ENCODE measurements around the gene KIF6.
"Not testable (repeated sequence)": the region's sequence is repeated elsewhere in the genome, so short reads cannot be mapped to it uniquely, and the experiment has no call there.

KIF6 gene

GRCh38 chr6:39714802-39715201 lies 10.4 kb downstream of the KIF6 start:
- no peak for DNase-seq (ENCODE audit: low spot score)

GRCh38 chr6:39707962-39708683 lies 17.1 kb downstream of the KIF6 start:
- no peak for DNase-seq (ENCODE audit: low spot score)

- no peak for DNase-seq (ENCODE audit: low spot score)
Observed at GRCh38 chr6:39706819-39707335, 18.3 kb downstream of the KIF6 start.

- DNase-seq (ENCODE audit: low spot score): no peak
Observed at GRCh38 chr6:39702265-39702664, 22.9 kb downstream of the KIF6 start.

GRCh38 chr6:39700362-39700761 lies 24.8 kb downstream of the KIF6 start:
- no peak for DNase-seq (ENCODE audit: low spot score)

- no peak for DNase-seq (ENCODE audit: low spot score)
Observed at GRCh38 chr6:39698789-39699188, 26.4 kb downstream of the KIF6 start.

GRCh38 chr6:39696986-39697788 lies 28.0 kb downstream of the KIF6 start:
- no peak for DNase-seq (ENCODE audit: low spot score)

GRCh38 chr6:39695447-39695846 lies 29.8 kb downstream of the KIF6 start:
- DNase-seq (ENCODE audit: low spot score): no peak

- DNase-seq (ENCODE audit: low spot score): no peak
Observed at GRCh38 chr6:39693206-39693605, 32.0 kb downstream of the KIF6 start.

GRCh38 chr6:39688494-39688893 lies 36.7 kb downstream of the KIF6 start:
- no peak for DNase-seq (ENCODE audit: low spot score)

GRCh38 chr6:39686976-39687375 lies 38.2 kb downstream of the KIF6 start:
- DNase-seq (ENCODE audit: low spot score): no peak

- DNase-seq (ENCODE audit: low spot score): no peak
Observed at GRCh38 chr6:39685938-39686337, 39.3 kb downstream of the KIF6 start.

- DNase-seq (ENCODE audit: low spot score): no peak
Observed at GRCh38 chr6:39685489-39685826, 39.8 kb downstream of the KIF6 start.

GRCh38 chr6:39684790-39685488 lies 40.3 kb downstream of the KIF6 start:
- DNase-seq (ENCODE audit: low spot score): no peak

GRCh38 chr6:39681674-39682121 lies 43.5 kb downstream of the KIF6 start:
- DNase-seq (ENCODE audit: low spot score): no peak

- no peak for DNase-seq (ENCODE audit: low spot score)
Observed at GRCh38 chr6:39678914-39679313, 46.3 kb downstream of the KIF6 start.

GRCh38 chr6:39677318-39677717 lies 47.9 kb downstream of the KIF6 start:
- DNase-seq (ENCODE audit: low spot score): not testable (repeated sequence)

- DNase-seq (ENCODE audit: low spot score): no peak
Observed at GRCh38 chr6:39670519-39670918, 54.7 kb downstream of the KIF6 start.

- DNase-seq (ENCODE audit: low spot score): no peak
Observed at GRCh38 chr6:39669973-39670342, 55.2 kb downstream of the KIF6 start.

- no peak for DNase-seq (ENCODE audit: low spot score)
Observed at GRCh38 chr6:39669207-39669972, 55.8 kb downstream of the KIF6 start.

- no peak for DNase-seq (ENCODE audit: low spot score)
Observed at GRCh38 chr6:39666706-39667489, 58.3 kb downstream of the KIF6 start.

Data from CD4-positive, alpha-beta T cell treated with Interleukin-2 at 100 ng/mL for 4 hours (primary cell).